KMS-11 (cell line): ENCODE measurements around the gene METAP2.
"Not testable (repeated sequence)": the region's sequence is repeated elsewhere in the genome, so short reads cannot be mapped to it uniquely, and the experiment has no call there.

Experiments
- H2AFZ ChIP-seq: fragments of 200-600 bp; sonication (generic); 2 replicates; pipeline ENCODE4 v1.6.1; 2016; ENCODE audit warnings: antibody characterized with exemption, mixed run types, low read depth
- H3K27ac ChIP-seq: fragments of 200-600 bp; sonication (generic); 2 replicates; pipeline ENCODE4 v1.6.1; 2016; ENCODE audit warnings: mild to moderate bottlenecking, mixed run types
- H3K27me3 ChIP-seq: fragments of 200-600 bp; sonication (generic); 2 replicates; pipeline ENCODE4 v1.6.1; 2017; ENCODE audit warnings: mild to moderate bottlenecking, low read depth, mixed run types, moderate library complexity; ENCODE audit not compliant: insufficient read depth
- H3K36me3 ChIP-seq: fragments of 200-600 bp; sonication (generic); 2 replicates; pipeline ENCODE4 v1.6.1; 2017; ENCODE audit warnings: mild to moderate bottlenecking, mixed run types; ENCODE audit not compliant: insufficient read depth
- H3K4me1 ChIP-seq: fragments of 200-600 bp; sonication (generic); 2 replicates; pipeline ENCODE4 v1.6.1; 2016; ENCODE audit warnings: mild to moderate bottlenecking, low read depth, mixed run types; ENCODE audit not compliant: poor library complexity, severe bottlenecking
- H3K4me2 ChIP-seq: fragments of 200-600 bp; sonication (generic); 2 replicates; pipeline ENCODE4 v1.7.0; 2016; ENCODE audit warnings: mild to moderate bottlenecking, mixed run types
- H3K4me3 ChIP-seq: fragments of 200-600 bp; sonication (generic); IDR thresholded peaks from 2 replicates; pipeline ENCODE4 v1.6.1; 2017; ENCODE audit warnings: low read depth, low read length, mixed read lengths; ENCODE audit not compliant: insufficient read depth
- H3K79me2 ChIP-seq: fragments of 200-600 bp; sonication (generic); 2 replicates; pipeline ENCODE4 v1.6.1; 2016; ENCODE audit warnings: low read depth, mixed run types; ENCODE audit not compliant: insufficient read depth
- H3K9ac ChIP-seq: fragments of 200-600 bp; sonication (generic); 2 replicates; pipeline ENCODE4 v1.6.1; 2016; ENCODE audit warnings: mild to moderate bottlenecking, mixed run types
- H4K20me1 ChIP-seq: fragments of 200-600 bp; sonication (generic); 2 replicates; pipeline ENCODE4 v1.6.1; 2016; ENCODE audit warnings: mild to moderate bottlenecking, mixed run types; ENCODE audit not compliant: insufficient read depth
- TF ChIP-seq, protein P1 (sequence below): fragments of 200-600 bp; sonication (generic); conservative IDR thresholded peaks from 2 replicates; pipeline ENCODE4 v1.6.1; 2017; ENCODE audit warnings: low read depth, mild to moderate bottlenecking, antibody characterized with exemption, low read length, moderate library complexity, mixed read lengths

METAP2 gene

DNA sequence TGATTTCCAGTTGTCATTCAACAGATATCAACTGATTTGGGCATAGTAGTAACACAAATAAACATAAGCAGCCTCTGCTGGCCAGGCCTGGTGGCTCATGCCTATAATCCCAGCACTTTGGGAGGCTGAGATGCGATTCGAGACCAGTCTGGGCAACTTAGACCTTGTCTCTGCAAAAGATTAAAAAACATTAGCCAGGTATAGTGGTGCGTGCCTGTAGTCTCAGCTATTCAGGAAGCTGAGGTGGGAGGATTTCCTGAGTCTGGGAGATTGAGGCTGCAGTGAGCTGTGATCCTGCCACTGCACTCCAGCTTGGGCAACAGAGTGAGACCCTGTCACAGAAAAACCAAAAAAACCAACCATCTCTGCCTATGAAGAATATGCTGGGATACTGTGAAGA is 7.1 kb downstream of the METAP2 start:
- no peaks in the 10 kb centered on the region for H3K27me3 ChIP-seq
- H3K4me3 ChIP-seq: no peak overlapping the region
- peaks cover 63% of the 10 kb centered on the region for H3K79me2 ChIP-seq
- H3K27ac ChIP-seq: no peak overlapping the region
- 0 out of 2 replicates have a peak, but pooled peaks cover 5% of the 10 kb centered on the region for H4K20me1 ChIP-seq
- peaks cover 9% of the 10 kb centered on the region; the same call in 1 of the 2 replicates for H3K36me3 ChIP-seq
- no peak overlapping the region for H2AFZ ChIP-seq
- H3K4me2 ChIP-seq: no peak overlapping the region
- H3K9ac ChIP-seq: no peak overlapping the region
- TF ChIP-seq, protein P1, sequence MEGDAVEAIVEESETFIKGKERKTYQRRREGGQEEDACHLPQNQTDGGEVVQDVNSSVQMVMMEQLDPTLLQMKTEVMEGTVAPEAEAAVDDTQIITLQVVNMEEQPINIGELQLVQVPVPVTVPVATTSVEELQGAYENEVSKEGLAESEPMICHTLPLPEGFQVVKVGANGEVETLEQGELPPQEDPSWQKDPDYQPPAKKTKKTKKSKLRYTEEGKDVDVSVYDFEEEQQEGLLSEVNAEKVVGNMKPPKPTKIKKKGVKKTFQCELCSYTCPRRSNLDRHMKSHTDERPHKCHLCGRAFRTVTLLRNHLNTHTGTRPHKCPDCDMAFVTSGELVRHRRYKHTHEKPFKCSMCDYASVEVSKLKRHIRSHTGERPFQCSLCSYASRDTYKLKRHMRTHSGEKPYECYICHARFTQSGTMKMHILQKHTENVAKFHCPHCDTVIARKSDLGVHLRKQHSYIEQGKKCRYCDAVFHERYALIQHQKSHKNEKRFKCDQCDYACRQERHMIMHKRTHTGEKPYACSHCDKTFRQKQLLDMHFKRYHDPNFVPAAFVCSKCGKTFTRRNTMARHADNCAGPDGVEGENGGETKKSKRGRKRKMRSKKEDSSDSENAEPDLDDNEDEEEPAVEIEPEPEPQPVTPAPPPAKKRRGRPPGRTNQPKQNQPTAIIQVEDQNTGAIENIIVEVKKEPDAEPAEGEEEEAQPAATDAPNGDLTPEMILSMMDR: no peak
- peaks cover 19% of the 10 kb centered on the region for H3K4me1 ChIP-seq

DNA sequence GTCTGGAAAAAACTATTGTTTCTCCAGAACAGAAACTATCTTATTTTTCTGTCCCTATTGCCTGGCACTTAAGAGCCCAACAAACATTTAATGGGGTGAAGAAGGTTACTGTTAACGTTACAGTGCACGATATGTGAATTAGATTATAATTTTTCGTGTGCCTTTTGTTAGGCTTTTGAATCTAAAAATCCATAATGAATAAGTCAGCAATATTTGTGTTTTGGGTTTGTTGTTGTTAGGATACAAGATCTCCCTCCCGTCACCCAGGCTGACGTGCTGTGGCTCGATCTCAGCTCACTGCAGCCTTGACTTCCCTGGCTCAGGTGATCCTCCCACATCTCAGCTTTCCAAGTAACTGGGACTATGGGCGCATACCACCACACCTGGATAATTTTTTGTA is 7.9 kb downstream of the METAP2 start:
- TF ChIP-seq, protein P1: no peak
- H3K27ac ChIP-seq: no peak overlapping the region
- no peak overlapping the region for H2AFZ ChIP-seq
- H3K9ac ChIP-seq: no peak overlapping the region
- 0 out of 2 replicates have a peak, but pooled peaks cover 5% of the 10 kb centered on the region for H4K20me1 ChIP-seq
- peaks cover 55% of the 10 kb centered on the region for H3K79me2 ChIP-seq
- H3K27me3 ChIP-seq: no peaks in the 10 kb centered on the region
- 0 out of 2 replicates have a peak, but pooled peaks cover 9% of the 10 kb centered on the region for H3K36me3 ChIP-seq
- H3K4me3 ChIP-seq: no peak overlapping the region
- H3K4me2 ChIP-seq: no peak overlapping the region
- peaks cover 14% of the 10 kb centered on the region for H3K4me1 ChIP-seq

DNA sequence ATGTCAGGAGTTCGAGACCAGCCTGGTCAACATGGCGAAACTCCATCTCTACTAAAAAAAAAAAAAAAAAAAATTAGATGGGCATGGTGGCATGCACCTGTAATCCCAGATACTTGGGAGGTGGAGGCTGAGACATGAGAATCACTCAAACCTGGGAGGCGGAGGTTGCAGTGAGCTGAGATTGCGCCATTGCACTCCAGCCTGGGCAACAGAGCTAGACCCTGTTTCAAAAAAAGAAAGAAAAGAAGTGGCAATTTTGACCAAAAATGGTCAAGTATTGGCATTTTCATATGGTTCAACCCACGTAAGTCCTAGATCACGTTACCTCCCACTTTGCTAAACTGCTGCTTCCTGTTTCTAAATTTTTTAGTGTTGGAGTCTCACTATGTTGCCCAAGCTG is 8.6 kb downstream of the METAP2 start:
- H3K27me3 ChIP-seq, H3K4me2 ChIP-seq, H3K4me3 ChIP-seq, H3K36me3 ChIP-seq, H4K20me1 ChIP-seq, H2AFZ ChIP-seq, H3K9ac ChIP-seq, H3K27ac ChIP-seq: not testable (repeated sequence)
- H3K79me2 ChIP-seq: peaks cover 48% of the 10 kb centered on the region
- peaks cover 14% of the 10 kb centered on the region for H3K4me1 ChIP-seq

DNA sequence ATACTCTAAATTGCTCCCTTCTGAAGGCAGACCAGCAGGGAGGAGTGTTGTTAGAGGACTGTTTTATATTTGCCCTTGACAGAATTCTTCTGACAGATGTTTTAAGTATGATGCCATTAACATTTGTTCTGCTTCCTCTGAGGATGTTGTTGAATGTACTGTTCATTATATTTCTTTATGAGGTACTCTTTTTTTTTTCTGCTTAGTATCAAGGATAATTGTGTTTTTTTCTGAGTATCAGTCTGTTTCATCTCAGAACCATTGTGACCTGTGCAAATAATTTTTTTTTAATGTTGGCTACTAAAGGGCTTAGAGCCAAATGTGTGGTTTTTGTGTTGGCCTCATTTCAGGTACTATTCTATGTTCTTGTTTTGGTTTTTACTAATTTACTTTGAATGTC is 10.6 kb downstream of the METAP2 start:
- 0 out of 2 replicates have a peak, but pooled peaks cover 5% of the 10 kb centered on the region for H4K20me1 ChIP-seq
- no peaks in the 10 kb centered on the region for H3K27me3 ChIP-seq
- H3K79me2 ChIP-seq: peaks cover 30% of the 10 kb centered on the region
- no peak overlapping the region for H3K4me3 ChIP-seq
- no peak overlapping the region for H2AFZ ChIP-seq
- no peak overlapping the region for H3K4me2 ChIP-seq
- TF ChIP-seq, protein P1: no peak
- no peak overlapping the region for H3K27ac ChIP-seq
- H3K36me3 ChIP-seq: no peaks in the 10 kb centered on the region
- no peak overlapping the region for H3K9ac ChIP-seq
- H3K4me1 ChIP-seq: peaks cover 5% of the 10 kb centered on the region

DNA sequence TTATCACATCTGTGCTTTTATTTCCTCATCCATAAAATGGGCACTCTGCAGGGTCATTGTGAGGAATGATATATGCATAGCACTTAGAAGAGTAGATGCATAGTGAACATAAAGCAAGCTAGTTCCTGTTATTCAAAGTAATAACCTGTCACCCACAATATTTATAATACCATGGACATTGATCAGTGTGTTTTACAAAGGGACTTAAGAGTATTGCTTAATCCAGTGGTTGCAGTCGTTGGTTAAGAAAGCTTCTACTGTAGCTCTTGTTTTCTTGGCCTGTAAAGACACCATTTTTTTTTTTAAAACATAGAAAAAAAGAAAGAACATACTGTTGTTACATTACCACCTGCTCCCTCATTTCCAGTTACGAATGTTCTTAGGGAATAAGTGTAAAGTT is 13.1 kb downstream of the METAP2 start:
- TF ChIP-seq, protein P1: no peak
- Histone ChIP-seq H3K4me1 (no peaks in the 10 kb centered on the region), H2AFZ (no peak overlapping the region), H3K36me3 (no peaks in the 10 kb centered on the region), H3K27ac (no peak overlapping the region), H3K9ac (no peak overlapping the region), H3K4me3 (no peak overlapping the region), H3K79me2 (peaks cover 5% of the 10 kb centered on the region; the same call in 1 of the 2 replicates), H3K27me3 (no peaks in the 10 kb centered on the region), H3K4me2 (no peak overlapping the region), H4K20me1 (0 out of 2 replicates have a peak, but pooled peaks cover 5% of the 10 kb centered on the region)
